ENCODE results near the gene OR1D5.
A peak's percentile ranks its signal among the peaks of the same experiment; 100 is the strongest.
"Not testable (repeated sequence)": the region's sequence is repeated elsewhere in the genome, so short reads cannot be mapped to it uniquely, and the experiment has no call there.

Gene OR1D5

GRCh38 chr17:3030852-3031470, 32.4 kb downstream of the OR1D5 start:
- DNase-seq: not testable (repeated sequence)

- DNase-seq: no peak
These were observed 33.3 kb downstream of the OR1D5 start for GRCh38 chr17:3030096-3030495.

GRCh38 chr17:3029213-3029913, 34.0 kb downstream of the OR1D5 start:
- DNase-seq: no peak

- no peak for DNase-seq
These were observed 35.4 kb downstream of the OR1D5 start for GRCh38 chr17:3027786-3028532.

GRCh38 chr17:3026856-3027751, 36.3 kb downstream of the OR1D5 start:
- no peak for DNase-seq

- no peak for DNase-seq
These were observed 37.1 kb downstream of the OR1D5 start for GRCh38 chr17:3026125-3026855.

- DNase-seq: no peak
These were observed 37.8 kb downstream of the OR1D5 start for GRCh38 chr17:3025421-3026124.

GRCh38 chr17:3024346-3024745, 39.1 kb downstream of the OR1D5 start:
- DNase-seq: no peak

GRCh38 chr17:3022197-3022596, 41.2 kb downstream of the OR1D5 start:
- no peak for DNase-seq

- no peak for DNase-seq
These were observed 43.0 kb downstream of the OR1D5 start for GRCh38 chr17:3020381-3020780.

GRCh38 chr17:3019761-3020160, 43.6 kb downstream of the OR1D5 start:
- DNase-seq: no peak

- DNase-seq: no peak
These were observed 45.5 kb downstream of the OR1D5 start for GRCh38 chr17:3017936-3018335.

- DNase-seq: no peak
These were observed 47.5 kb downstream of the OR1D5 start for GRCh38 chr17:3015890-3016289.

GRCh38 chr17:3012926-3013581, 50.4 kb downstream of the OR1D5 start:
- DNase-seq: peak; percentile 36
